Adrenal gland (tissue), 5 donors: ENCODE data around the gene CPVL.

ENCODE experiments used
- CTCF ChIP-seq, 6 experiments: fragments of 450-650 bp in 4 of 6; fragments of 200-600 bp in 2 of 6; sonication (generic) in 1 of 6; IDR thresholded peaks; 1 replicate in 5 of 6; 2 replicates in 1 of 6; pipeline versions ENCODE4 v1.5.1 to v1.8.0; 2016 to 2021; ENCODE audit warnings: antibody characterized with exemption in 6 of 6, mild to moderate bottlenecking in 2 of 6, moderate library complexity in 1 of 6
- POLR2A ChIP-seq, 2 donors: fragments of 450-650 bp; IDR thresholded peaks; one replicate each; pipeline ENCODE4 v1.6.1; 2017; ENCODE audit warnings: antibody characterized with exemption in 2 of 2, mild to moderate bottlenecking in 2 of 2, moderate library complexity in 1 of 2
- donor health status: DM: no; HTN: no; CAD: no.

GRCh38 chr7:29075606-29076005 is 70.7 kb downstream of the CPVL start:
- TF ChIP-seq POLR2A (IDR thresholded peaks at IDR 0.05) (no peak), CTCF (IDR thresholded peaks at IDR 0.05) (no peak)
